ENCODE data around the gene GALNT10.

Gene GALNT10

GRCh38 chr5:154388842-154389241 is 198.3 kb downstream of the GALNT10 start:
- DNase-seq (ENCODE audit: low read depth in 1 of 2, low spot score in 1 of 2), result no peak
- Histone ChIP-seq H3K27ac (replicated peaks) (no peak overlapping the region), H3K27me3 (ENCODE audit: insufficient read depth, poor library complexity, severe bottlenecking) (no peaks in the 10 kb centered on the region), H3K4me3 (replicated peaks; ENCODE audit: insufficient read depth, low read length) (no peak overlapping the region)
- no peak for TF ChIP-seq POLR2AphosphoS5 (IDR thresholded peaks at IDR 0.05; ENCODE audit: low read depth)
- TF ChIP-seq GABPA (IDR thresholded peaks at IDR 0.05; ENCODE audit: low read depth), result no peak
- no peak for TF ChIP-seq SPI1 (IDR thresholded peaks at IDR 0.05; ENCODE audit: borderline replicate concordance, low read depth)
- no peak for TF ChIP-seq REST (IDR thresholded peaks at IDR 0.05; ENCODE audit: insufficient replicate concordance, low read depth)
- TF ChIP-seq CTCF (IDR thresholded peaks at IDR 0.05; ENCODE audit: insufficient read depth, low read length), result no peak

GRCh38 chr5:154390096-154390495 is 199.6 kb downstream of the GALNT10 start:
- no peak overlapping the region for H3K4me3 ChIP-seq (replicated peaks; ENCODE audit: insufficient read depth, low read length)
- H3K27me3 ChIP-seq (ENCODE audit: insufficient read depth, poor library complexity, severe bottlenecking), result no peaks in the 10 kb centered on the region
- DNase-seq (ENCODE audit: low read depth in 1 of 2, low spot score in 1 of 2), result no peak
- TF ChIP-seq CTCF (IDR thresholded peaks at IDR 0.05; ENCODE audit: insufficient read depth, low read length), result no peak
- TF ChIP-seq GABPA (IDR thresholded peaks at IDR 0.05; ENCODE audit: low read depth), result no peak
- no peak overlapping the region for H3K27ac ChIP-seq (replicated peaks)

- Histone ChIP-seq H3K4me3 (replicated peaks; ENCODE audit: insufficient read depth, low read length) (no peak overlapping the region), H3K27me3 (ENCODE audit: insufficient read depth, poor library complexity, severe bottlenecking) (no peaks in the 10 kb centered on the region), H3K27ac (replicated peaks) (no peak overlapping the region)
- TF ChIP-seq SPI1 (IDR thresholded peaks at IDR 0.05; ENCODE audit: borderline replicate concordance, low read depth), result no peak
- TF ChIP-seq GABPA (IDR thresholded peaks at IDR 0.05; ENCODE audit: low read depth), result no peak
- TF ChIP-seq REST (IDR thresholded peaks at IDR 0.05; ENCODE audit: insufficient replicate concordance, low read depth), result no peak
- TF ChIP-seq POLR2AphosphoS5 (IDR thresholded peaks at IDR 0.05; ENCODE audit: low read depth), result no peak
- no peak for TF ChIP-seq CTCF (IDR thresholded peaks at IDR 0.05; ENCODE audit: insufficient read depth, low read length)
- no peak for DNase-seq (ENCODE audit: low read depth in 1 of 2, low spot score in 1 of 2)
These were observed 200.3 kb downstream of the GALNT10 start for GRCh38 chr5:154390746-154391359.

- Histone ChIP-seq H3K27me3 (ENCODE audit: insufficient read depth, poor library complexity, severe bottlenecking) (no peaks in the 10 kb centered on the region), H3K27ac (replicated peaks) (no peak overlapping the region), H3K4me3 (replicated peaks; ENCODE audit: insufficient read depth, low read length) (no peak overlapping the region)
- no peak for DNase-seq (ENCODE audit: low read depth in 1 of 2, low spot score in 1 of 2)
- TF ChIP-seq CTCF (IDR thresholded peaks at IDR 0.05; ENCODE audit: insufficient read depth, low read length), result no peak
- no peak for TF ChIP-seq REST (IDR thresholded peaks at IDR 0.05; ENCODE audit: insufficient replicate concordance, low read depth)
- no peak for TF ChIP-seq GABPA (IDR thresholded peaks at IDR 0.05; ENCODE audit: low read depth)
- no peak for TF ChIP-seq SPI1 (IDR thresholded peaks at IDR 0.05; ENCODE audit: borderline replicate concordance, low read depth)
These were observed 201.3 kb downstream of the GALNT10 start for GRCh38 chr5:154391788-154392187.

All from HL-60 (cell line).